ENCODE data around the gene SND1.

Gene SND1

GRCh38 chr7:127865466-127865865 is 213.5 kb downstream of the SND1 start:
- no peak for DNase-seq (ENCODE audit: low read depth in 2 of 2)

- DNase-seq (ENCODE audit: low read depth in 2 of 2) = no peak
These were observed 218.4 kb downstream of the SND1 start for GRCh38 chr7:127870231-127870907.

GRCh38 chr7:127871226-127871625 is 219.2 kb downstream of the SND1 start:
- no peak for DNase-seq (ENCODE audit: low read depth in 2 of 2)

GRCh38 chr7:127872122-127872521 is 220.1 kb downstream of the SND1 start:
- no peak for DNase-seq (ENCODE audit: low read depth in 2 of 2)

GRCh38 chr7:127873151-127873550 is 221.2 kb downstream of the SND1 start:
- DNase-seq (ENCODE audit: low read depth in 2 of 2) = no peak

GRCh38 chr7:127873715-127874636 is 222.0 kb downstream of the SND1 start:
- DNase-seq (ENCODE audit: low read depth in 2 of 2) = no peak

- DNase-seq (ENCODE audit: low read depth in 2 of 2) = no peak
These were observed 223.1 kb downstream of the SND1 start for GRCh38 chr7:127874951-127875608.

- no peak for DNase-seq (ENCODE audit: low read depth in 2 of 2)
These were observed 224.4 kb downstream of the SND1 start for GRCh38 chr7:127876393-127876792.

GRCh38 chr7:127877951-127878350 is 226.0 kb downstream of the SND1 start:
- DNase-seq (ENCODE audit: low read depth in 2 of 2) = no peak

GRCh38 chr7:127878791-127879190 is 226.8 kb downstream of the SND1 start:
- DNase-seq (ENCODE audit: low read depth in 2 of 2) = no peak

- DNase-seq (ENCODE audit: low read depth in 2 of 2) = no peak
These were observed 227.4 kb downstream of the SND1 start for GRCh38 chr7:127879436-127879835.

GRCh38 chr7:127879942-127880341 is 227.9 kb downstream of the SND1 start:
- no peak for DNase-seq (ENCODE audit: low read depth in 2 of 2)

- no peak for DNase-seq (ENCODE audit: low read depth in 2 of 2)
These were observed 228.5 kb downstream of the SND1 start for GRCh38 chr7:127880454-127880853.

GRCh38 chr7:127881564-127881963 is 229.6 kb downstream of the SND1 start:
- DNase-seq (ENCODE audit: low read depth in 2 of 2) = no peak

GRCh38 chr7:127882313-127882920 is 230.4 kb downstream of the SND1 start:
- DNase-seq (ENCODE audit: low read depth in 2 of 2) = no peak

GRCh38 chr7:127884066-127884559 is 232.1 kb downstream of the SND1 start:
- no peak for DNase-seq (ENCODE audit: low read depth in 2 of 2)

- DNase-seq (ENCODE audit: low read depth in 2 of 2) = no peak
These were observed 233.3 kb downstream of the SND1 start for GRCh38 chr7:127885222-127885772.

- peak in 1 of 2 experiments; percentile 17 for DNase-seq (ENCODE audit: low read depth in 2 of 2)
These were observed 233.8 kb downstream of the SND1 start for GRCh38 chr7:127885843-127886242.

GRCh38 chr7:127886248-127886647 is 234.3 kb downstream of the SND1 start:
- DNase-seq (ENCODE audit: low read depth in 2 of 2) = no peak

- no peak for DNase-seq (ENCODE audit: low read depth in 2 of 2)
These were observed 235.1 kb downstream of the SND1 start for GRCh38 chr7:127887096-127887495.

GRCh38 chr7:127887631-127888030 is 235.6 kb downstream of the SND1 start:
- no peak for DNase-seq (ENCODE audit: low read depth in 2 of 2)

GRCh38 chr7:127888411-127888810 is 236.4 kb downstream of the SND1 start:
- DNase-seq (ENCODE audit: low read depth in 2 of 2) = no peak
